Sigmoid colon (tissue), 4 donors: ENCODE data around the gene SMAP2.

Experiments used
- CTCF ChIP-seq, 4 experiments: fragments of 450-650 bp in 3 of 4; fragments of 200-600 bp in 1 of 4; IDR thresholded peaks; one replicate each; pipeline ENCODE4 v1.5.1; 2016 to 2019; ENCODE audit warnings: antibody characterized with exemption in 4 of 4, mild to moderate bottlenecking in 3 of 4, moderate library complexity in 2 of 4
- EP300 ChIP-seq, 4 donors: sonication (generic); formaldehyde crosslinking; IDR thresholded peaks; one replicate each; pipeline ENCODE4 v1.6.1; 2017; ENCODE audit warnings: antibody characterized with exemption in 4 of 4
- POLR2A ChIP-seq, 2 donors: fragments of 450-650 bp; IDR thresholded peaks; one replicate each; pipeline ENCODE4 v1.6.1; 2016; ENCODE audit warnings: antibody characterized with exemption in 2 of 2, mild to moderate bottlenecking in 2 of 2, moderate library complexity in 2 of 2
- POLR2AphosphoS5 ChIP-seq, 4 donors: sonication (generic); formaldehyde crosslinking; IDR thresholded peaks; one replicate each; pipeline ENCODE4 v1.6.1; 2017; ENCODE audit warnings: antibody characterized with exemption in 4 of 4

GRCh38 chr1:40413527-40414252 lies 40.2 kb downstream of the SMAP2 start:
- TF ChIP-seq CTCF (IDR thresholded peaks at IDR 0.05) = no peak
- no peak for TF ChIP-seq POLR2A (IDR thresholded peaks at IDR 0.05)
- TF ChIP-seq POLR2AphosphoS5 (IDR thresholded peaks at IDR 0.05) = no peak
- no peak for TF ChIP-seq EP300 (IDR thresholded peaks at IDR 0.05)
